ENCODE data around the gene ARL8A. TPM values are rescaled to one million over a fixed set of nuclear protein-coding genes. Genes with fewer than 3 reads are reported as not detected.
"Not testable (repeated sequence)": the region's sequence is repeated elsewhere in the genome, so short reads cannot be mapped to it uniquely, and the experiment has no call there.

ARL8A gene
- total RNA-seq, 1 donor from 2014 or later = 25.5 TPM

GRCh38 chr1:202146279-202146678 lies 1.7 kb upstream of the ARL8A start:
- Histone ChIP-seq H3K36me3 (no peaks in the 10 kb centered on the region), H3K9me3 (no peaks in the 10 kb centered on the region)
- intact Hi-C loops (cut with DNase I) = no loop called here

GRCh38 chr1:202145744-202146140 lies 1.2 kb upstream of the ARL8A start:
- H3K9me3 ChIP-seq; H3K4me3 ChIP-seq; H3K27me3 ChIP-seq; intact Hi-C loops (cut with DNase I); DNase-seq (ENCODE audit: extremely low spot score in 2 of 2); H3K27ac ChIP-seq; H3K36me3 ChIP-seq: not testable (repeated sequence)
- H3K4me1 ChIP-seq = peaks cover 38% of the 10 kb centered on the region

More at GRCh38 chr1:202146279-202146678, 1.7 kb upstream of the ARL8A start:
- Histone ChIP-seq H3K4me3 (no peak overlapping the region), H3K4me1 (peaks cover 33% of the 10 kb centered on the region), H3K27me3 (no peaks in the 10 kb centered on the region), H3K27ac (no peak overlapping the region)
- TF ChIP-seq POLR2AphosphoS5 (IDR thresholded peaks at IDR 0.05; ENCODE audit: insufficient read depth in 1 of 2, low read depth in 1 of 2) = no peak
- no peak for TF ChIP-seq POLR2A (IDR thresholded peaks at IDR 0.05)
- TF ChIP-seq CTCF (IDR thresholded peaks at IDR 0.05) = no peak
- no peak for DNase-seq (ENCODE audit: extremely low spot score in 2 of 2)

- DNase-seq (ENCODE audit: extremely low spot score in 2 of 2) = no peak
- peak overlapping the region; percentile 84 for H3K27ac ChIP-seq
- TF ChIP-seq CTCF (IDR thresholded peaks at IDR 0.05) (no peak), POLR2A (IDR thresholded peaks at IDR 0.05) (no peak), POLR2AphosphoS5 (IDR thresholded peaks at IDR 0.05; ENCODE audit: insufficient read depth in 1 of 2, low read depth in 1 of 2) (no peak)
These were observed 669 bp upstream of the ARL8A start for GRCh38 chr1:202145068-202145743.

GRCh38 chr1:202143768-202144401 lies 652 bp downstream of the ARL8A start:
- H3K4me1 ChIP-seq = peaks cover 42% of the 10 kb centered on the region
- H3K36me3 ChIP-seq = no peaks in the 10 kb centered on the region
- H3K27me3 ChIP-seq = no peaks in the 10 kb centered on the region
- peak overlapping the region; percentile 79 to 94 for H3K4me3 ChIP-seq
- intact Hi-C loops (cut with DNase I) = no loop called here
- no peak for DNase-seq (ENCODE audit: extremely low spot score in 2 of 2)
- no peaks in the 10 kb centered on the region for H3K9me3 ChIP-seq
- TF ChIP-seq POLR2A (IDR thresholded peaks at IDR 0.05) (no peak), POLR2AphosphoS5 (IDR thresholded peaks at IDR 0.05; ENCODE audit: insufficient read depth in 1 of 2, low read depth in 1 of 2) (peak in 1 of 2 donors; percentile 32)
- peak overlapping the region; percentile 84 for H3K27ac ChIP-seq

More at GRCh38 chr1:202145068-202145743, 669 bp upstream of the ARL8A start:
- intact Hi-C loops (cut with DNase I) = no loop called here
- Histone ChIP-seq H3K4me1 (peaks cover 42% of the 10 kb centered on the region), H3K36me3 (no peaks in the 10 kb centered on the region), H3K9me3 (no peaks in the 10 kb centered on the region), H3K27me3 (no peaks in the 10 kb centered on the region), H3K4me3 (peak overlapping the region; percentile 79 to 94)

- H3K4me1 ChIP-seq = peaks cover 42% of the 10 kb centered on the region
- no peaks in the 10 kb centered on the region for H3K9me3 ChIP-seq
- peak in 1 of 2 donors; percentile 47 for TF ChIP-seq POLR2AphosphoS5 (IDR thresholded peaks at IDR 0.05; ENCODE audit: insufficient read depth in 1 of 2, low read depth in 1 of 2)
- no peak for TF ChIP-seq CTCF (IDR thresholded peaks at IDR 0.05)
- H3K36me3 ChIP-seq = no peaks in the 10 kb centered on the region
- intact Hi-C loops (cut with DNase I) = no loop called here
- H3K4me3 ChIP-seq = peak overlapping the region; percentile 79 to 94
- peak overlapping the region; percentile 84 for H3K27ac ChIP-seq
- H3K27me3 ChIP-seq = no peaks in the 10 kb centered on the region
- no peak for DNase-seq (ENCODE audit: extremely low spot score in 2 of 2)
These were observed 1.3 kb downstream of the ARL8A start for GRCh38 chr1:202143011-202143767.

- peaks cover 42% of the 10 kb centered on the region for H3K4me1 ChIP-seq
- H3K27ac ChIP-seq = peak overlapping the region; percentile 17
- intact Hi-C loops (cut with DNase I) = not testable (repeated sequence)
These were observed 3.1 kb downstream of the ARL8A start for GRCh38 chr1:202141468-202141867.

More at GRCh38 chr1:202141468-202141867, 3.1 kb downstream of the ARL8A start:
- DNase-seq (ENCODE audit: extremely low spot score in 2 of 2); H3K9me3 ChIP-seq; H3K27me3 ChIP-seq; H3K4me3 ChIP-seq: not testable (repeated sequence)
- peaks cover 0 to 14% of the 10 kb centered on the region in 2 donors for H3K36me3 ChIP-seq

All from vagina (tissue), 2 donors.